Neural cell (in vitro differentiated cells): ENCODE results near the gene MGME1.

Experiments
- EP300 ChIP-seq: fragments of 450-650 bp; conservative IDR thresholded peaks from 2 replicates; pipeline ENCODE4 v1.6.1; 2014; ENCODE audit warnings: antibody characterized with exemption, mild to moderate bottlenecking, moderate library complexity; ENCODE audit not compliant: poor library complexity, severe bottlenecking
- EZH2 ChIP-seq: fragments of 200-600, 300-800 bp; shearing (Covaris generic), sonication (generic); IDR thresholded peaks from 2 replicates; pipeline ENCODE4 v1.6.1; 2014; ENCODE audit warnings: antibody characterized with exemption, low read length, borderline replicate concordance, mild to moderate bottlenecking; ENCODE audit not compliant: insufficient read depth, poor library complexity, severe bottlenecking
- POLR2AphosphoS5 ChIP-seq: IDR thresholded peaks from 2 replicates; pipeline ENCODE4 v1.6.1; 2012
- RAD21 ChIP-seq: fragments of 450-650 bp; conservative IDR thresholded peaks from 2 replicates; pipeline ENCODE4 v1.6.1; 2014; ENCODE audit warnings: antibody characterized with exemption, mild to moderate bottlenecking, moderate library complexity
- REST ChIP-seq: IDR thresholded peaks from 2 replicates; pipeline ENCODE4 v1.6.1; 2012; ENCODE audit warnings: borderline replicate concordance
- SMC3 ChIP-seq: fragments of 450-650 bp; conservative IDR thresholded peaks from 2 replicates; pipeline ENCODE4 v1.6.1; 2014; ENCODE audit warnings: antibody characterized with exemption, mild to moderate bottlenecking, moderate library complexity; ENCODE audit not compliant: poor library complexity
- TAF1 ChIP-seq: IDR thresholded peaks from 2 replicates; pipeline ENCODE4 v1.6.1; 2012; ENCODE audit warnings: low read depth
- TF ChIP-seq, protein P1 (sequence below): fragments of 450-650 bp; IDR thresholded peaks from 2 replicates; pipeline ENCODE4 v1.5.1; 2014; ENCODE audit warnings: antibody characterized with exemption, mild to moderate bottlenecking, moderate library complexity; ENCODE audit not compliant: poor library complexity, severe bottlenecking

DNA sequence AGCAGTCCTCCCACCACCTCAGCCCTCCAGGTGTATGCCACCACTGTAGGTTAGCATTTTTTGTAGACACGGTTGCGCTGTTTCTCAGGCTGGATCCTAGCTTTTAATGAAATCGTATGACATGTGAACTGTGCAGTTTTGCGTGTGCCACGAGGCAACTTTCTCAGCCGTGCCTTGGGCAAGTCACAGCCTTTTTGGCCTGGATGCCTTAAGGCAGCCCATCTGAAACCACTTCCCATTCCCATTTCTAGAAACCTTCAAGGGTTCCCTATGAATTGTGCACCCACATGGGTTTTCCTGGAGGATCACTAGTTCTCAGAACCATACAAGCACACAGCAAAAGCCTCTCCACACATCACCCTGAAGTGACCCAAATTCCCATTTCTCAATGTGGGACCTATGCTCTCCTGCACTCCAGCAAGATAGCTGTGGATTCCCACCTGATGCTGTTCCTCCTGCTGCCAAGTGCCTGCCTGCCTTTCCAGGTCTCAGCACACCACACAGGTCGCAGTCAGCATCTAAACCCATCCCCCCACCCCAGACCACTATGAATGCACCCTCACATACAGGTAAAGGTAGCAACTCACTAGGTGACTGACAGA, 29.1 kb upstream of the MGME1 start:
- TF ChIP-seq, protein P1, sequence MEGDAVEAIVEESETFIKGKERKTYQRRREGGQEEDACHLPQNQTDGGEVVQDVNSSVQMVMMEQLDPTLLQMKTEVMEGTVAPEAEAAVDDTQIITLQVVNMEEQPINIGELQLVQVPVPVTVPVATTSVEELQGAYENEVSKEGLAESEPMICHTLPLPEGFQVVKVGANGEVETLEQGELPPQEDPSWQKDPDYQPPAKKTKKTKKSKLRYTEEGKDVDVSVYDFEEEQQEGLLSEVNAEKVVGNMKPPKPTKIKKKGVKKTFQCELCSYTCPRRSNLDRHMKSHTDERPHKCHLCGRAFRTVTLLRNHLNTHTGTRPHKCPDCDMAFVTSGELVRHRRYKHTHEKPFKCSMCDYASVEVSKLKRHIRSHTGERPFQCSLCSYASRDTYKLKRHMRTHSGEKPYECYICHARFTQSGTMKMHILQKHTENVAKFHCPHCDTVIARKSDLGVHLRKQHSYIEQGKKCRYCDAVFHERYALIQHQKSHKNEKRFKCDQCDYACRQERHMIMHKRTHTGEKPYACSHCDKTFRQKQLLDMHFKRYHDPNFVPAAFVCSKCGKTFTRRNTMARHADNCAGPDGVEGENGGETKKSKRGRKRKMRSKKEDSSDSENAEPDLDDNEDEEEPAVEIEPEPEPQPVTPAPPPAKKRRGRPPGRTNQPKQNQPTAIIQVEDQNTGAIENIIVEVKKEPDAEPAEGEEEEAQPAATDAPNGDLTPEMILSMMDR: no peak
- TF ChIP-seq TAF1 (no peak), EP300 (no peak), EZH2 (no peak), RAD21 (no peak), SMC3 (no peak), POLR2AphosphoS5 (no peak), REST (no peak)
